ENCODE results near the gene DGCR2.
"Not testable (repeated sequence)": the region's sequence is repeated elsewhere in the genome, so short reads cannot be mapped to it uniquely, and the experiment has no call there.

The DGCR2 gene

DNA sequence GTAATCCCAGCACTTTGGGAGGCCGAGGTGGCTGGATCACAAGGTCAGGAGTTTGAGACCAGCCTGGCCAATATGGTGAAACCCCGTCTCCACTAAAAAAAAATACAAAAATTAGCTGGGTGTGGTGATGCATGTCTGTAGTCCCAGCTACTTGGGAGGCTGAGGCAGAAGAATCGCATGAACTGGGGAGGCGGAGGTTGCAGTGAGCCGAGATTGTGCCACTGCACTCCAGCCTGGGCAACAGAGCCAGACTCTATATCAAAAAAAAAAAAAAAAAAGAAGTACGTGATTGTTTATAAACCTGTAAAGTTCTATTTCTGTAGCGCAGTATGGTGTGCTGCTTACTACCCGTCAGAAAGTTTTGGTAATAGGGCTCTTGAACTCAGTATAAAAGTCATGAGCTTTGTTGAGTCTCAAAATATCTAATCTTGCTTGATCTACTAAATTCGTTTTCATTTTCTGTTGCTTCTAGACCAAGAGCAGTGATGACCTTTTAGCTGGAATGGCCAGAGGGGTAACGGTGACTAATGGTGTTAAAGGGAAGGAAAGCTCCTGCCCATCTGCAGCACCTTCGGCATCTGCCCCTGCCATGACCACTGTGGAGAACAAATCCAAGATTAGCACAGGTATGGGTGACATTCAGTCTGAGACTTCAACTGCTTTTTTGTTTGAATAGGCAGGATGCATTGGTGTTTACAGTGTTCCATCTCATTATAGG is 108.2 kb downstream of the DGCR2 start:
- not testable (repeated sequence) for H3K36me3 Mint-ChIP-seq (ENCODE audit: low read depth); H3K27ac Mint-ChIP-seq; H3K4me3 Mint-ChIP-seq; H3K9me3 Mint-ChIP-seq; H3K4me1 Mint-ChIP-seq (ENCODE audit: low read depth)
- peaks cover 13% of the 10 kb centered on the region for H3K27me3 Mint-ChIP-seq (ENCODE audit: low read depth)

DNA sequence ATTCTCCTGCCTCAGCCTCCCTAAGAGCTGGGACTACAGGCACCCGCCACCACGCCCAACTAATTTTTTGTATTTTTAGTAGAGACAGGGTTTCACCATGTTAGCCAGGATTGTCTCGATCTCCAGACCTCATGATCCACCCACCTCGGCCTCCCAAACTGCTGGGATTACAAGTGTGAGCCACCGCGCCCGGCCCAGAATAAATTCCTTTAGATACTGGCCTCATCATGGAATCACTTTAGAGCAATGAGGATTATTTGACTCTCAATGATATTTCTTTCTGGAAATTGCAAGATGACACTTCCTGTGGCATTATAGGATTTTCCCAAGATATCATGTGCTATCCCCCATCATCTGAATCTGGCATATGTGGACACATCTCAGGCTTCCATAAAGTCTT is 108.8 kb downstream of the DGCR2 start:
- H3K4me1 Mint-ChIP-seq (ENCODE audit: low read depth); H3K4me3 Mint-ChIP-seq; H3K36me3 Mint-ChIP-seq (ENCODE audit: low read depth); H3K9me3 Mint-ChIP-seq; H3K27ac Mint-ChIP-seq: not testable (repeated sequence)
- H3K27me3 Mint-ChIP-seq (ENCODE audit: low read depth), result peaks cover 13% of the 10 kb centered on the region

DNA sequence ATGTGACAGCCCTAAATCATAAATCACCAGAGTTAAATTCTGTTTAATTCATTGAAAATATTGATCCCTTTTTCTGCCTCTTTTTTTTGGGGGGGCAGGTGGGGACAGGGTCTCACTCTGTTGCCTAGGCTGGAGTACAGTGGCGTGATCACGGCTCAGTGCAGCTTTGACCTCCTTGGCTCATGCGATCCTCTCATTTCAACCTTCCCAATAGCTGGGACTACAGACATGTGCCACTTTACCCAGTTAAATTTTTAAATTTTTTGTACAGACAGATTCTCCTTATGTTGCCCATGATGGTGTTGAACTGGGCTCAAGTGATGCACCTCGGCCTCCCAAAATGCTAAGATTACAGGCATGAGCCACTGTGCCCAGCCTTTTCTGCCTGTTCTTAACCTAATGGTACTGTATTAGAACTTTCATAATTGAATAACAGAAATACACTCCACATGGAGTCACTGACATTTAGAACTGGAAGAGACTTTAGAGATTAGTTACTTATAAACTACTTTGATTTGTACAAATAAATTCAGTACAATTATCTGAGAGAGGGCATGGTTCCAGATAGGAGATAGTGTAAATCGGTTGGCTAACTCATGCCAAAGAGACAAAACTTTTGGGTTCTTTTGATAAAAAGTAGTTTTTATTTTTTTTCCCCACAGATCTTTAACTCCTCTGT is 109.8 kb downstream of the DGCR2 start:
- Mint-ChIP-seq H3K9me3 (no peaks in the 10 kb centered on the region), H3K36me3 (ENCODE audit: low read depth) (no peaks in the 10 kb centered on the region), H3K27ac (no peak overlapping the region), H3K27me3 (ENCODE audit: low read depth) (peaks cover 13% of the 10 kb centered on the region), H3K4me3 (no peak overlapping the region), H3K4me1 (ENCODE audit: low read depth) (no peaks in the 10 kb centered on the region)

DNA sequence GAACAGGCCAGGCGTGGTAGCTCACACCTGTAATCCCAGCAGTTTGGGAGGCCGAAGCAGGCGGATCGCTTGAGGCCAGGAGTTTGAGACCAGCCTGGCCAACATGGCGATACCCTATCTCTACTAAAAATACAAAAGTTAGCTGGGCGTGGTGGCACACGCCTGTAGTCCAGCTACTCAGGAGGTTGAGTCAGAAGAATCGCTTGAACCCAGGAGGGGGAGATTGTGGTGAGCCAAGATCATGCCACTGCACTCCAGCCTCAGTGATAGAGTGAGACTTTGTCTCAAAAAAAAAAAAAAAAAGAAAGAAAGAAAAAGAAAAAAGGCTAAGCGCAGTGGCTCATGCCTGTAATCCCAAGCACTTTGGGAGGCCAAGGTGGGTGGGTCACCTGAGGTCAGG is 110.6 kb downstream of the DGCR2 start:
- H3K9me3 Mint-ChIP-seq; H3K4me1 Mint-ChIP-seq (ENCODE audit: low read depth); H3K4me3 Mint-ChIP-seq; H3K36me3 Mint-ChIP-seq (ENCODE audit: low read depth); H3K27ac Mint-ChIP-seq: not testable (repeated sequence)
- peaks cover 19% of the 10 kb centered on the region for H3K27me3 Mint-ChIP-seq (ENCODE audit: low read depth)

DNA sequence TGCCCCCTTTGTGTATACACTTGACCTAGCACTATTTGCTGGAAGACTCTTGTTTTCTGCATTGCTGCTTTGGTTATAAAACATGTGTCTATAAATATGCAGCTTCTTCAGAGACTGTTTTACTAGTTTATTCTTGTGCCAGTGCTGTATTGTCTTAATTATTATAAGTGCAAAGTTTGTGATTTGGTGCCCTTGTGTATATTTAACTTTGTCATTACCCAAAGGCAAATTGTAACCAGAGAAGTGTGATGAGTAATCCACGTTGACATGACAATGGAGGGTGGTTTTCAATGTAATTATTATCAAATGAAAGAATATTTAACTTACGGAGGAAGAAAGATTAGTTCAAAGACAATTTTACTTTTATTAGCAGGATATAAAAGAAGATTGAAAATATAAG is 111.1 kb downstream of the DGCR2 start:
- Mint-ChIP-seq H3K4me1 (ENCODE audit: low read depth) (no peaks in the 10 kb centered on the region), H3K4me3 (no peak overlapping the region), H3K27me3 (ENCODE audit: low read depth) (peaks cover 19% of the 10 kb centered on the region), H3K36me3 (ENCODE audit: low read depth) (no peaks in the 10 kb centered on the region), H3K27ac (no peak overlapping the region), H3K9me3 (no peaks in the 10 kb centered on the region)

DNA sequence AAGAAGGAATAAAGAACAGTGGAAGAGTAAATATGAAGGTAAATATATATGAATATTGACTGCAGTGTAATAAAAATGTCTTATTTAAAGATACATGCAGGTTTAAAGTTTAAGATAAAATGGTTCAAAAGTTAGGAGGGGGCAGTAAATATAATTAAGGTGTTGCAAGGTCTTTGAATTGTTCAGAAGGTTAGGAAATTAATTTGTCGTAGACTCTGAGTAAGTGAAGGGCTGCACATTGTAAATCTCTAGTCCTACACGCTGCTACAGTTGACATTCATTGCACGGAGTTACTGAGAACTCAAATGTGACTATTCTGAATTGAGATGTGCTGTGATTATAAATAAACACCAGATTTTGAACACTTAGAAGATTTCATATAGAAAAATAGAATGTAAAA is 116.3 kb downstream of the DGCR2 start:
- Mint-ChIP-seq H3K36me3 (ENCODE audit: low read depth) (no peaks in the 10 kb centered on the region), H3K9me3 (no peaks in the 10 kb centered on the region), H3K4me3 (no peak overlapping the region), H3K4me1 (ENCODE audit: low read depth) (no peaks in the 10 kb centered on the region), H3K27me3 (ENCODE audit: low read depth) (peaks cover 20% of the 10 kb centered on the region), H3K27ac (no peak overlapping the region)

DNA sequence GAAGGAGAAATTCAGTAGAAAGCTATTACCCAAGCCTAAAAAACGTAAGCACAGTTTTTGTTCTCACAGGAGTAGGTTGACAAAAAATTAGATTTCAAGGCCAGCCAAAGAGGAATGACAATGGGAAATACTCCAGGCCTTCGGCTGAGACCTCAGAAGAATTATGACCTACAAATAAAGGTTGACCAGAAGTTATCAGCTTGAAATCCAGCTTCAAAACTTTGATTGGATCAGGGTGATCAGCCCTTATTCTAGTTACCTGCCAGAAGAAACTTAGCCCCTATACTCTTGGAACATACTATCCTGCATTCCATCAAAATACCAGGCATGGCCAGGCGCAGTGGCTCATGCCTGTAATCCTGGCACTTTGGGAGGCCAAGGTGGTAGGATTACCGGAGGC is 117.7 kb downstream of the DGCR2 start:
- Mint-ChIP-seq H3K36me3 (ENCODE audit: low read depth) (no peaks in the 10 kb centered on the region), H3K9me3 (no peaks in the 10 kb centered on the region), H3K27me3 (ENCODE audit: low read depth) (peaks cover 22% of the 10 kb centered on the region), H3K4me3 (no peak overlapping the region), H3K4me1 (ENCODE audit: low read depth) (no peaks in the 10 kb centered on the region), H3K27ac (no peak overlapping the region)

DNA sequence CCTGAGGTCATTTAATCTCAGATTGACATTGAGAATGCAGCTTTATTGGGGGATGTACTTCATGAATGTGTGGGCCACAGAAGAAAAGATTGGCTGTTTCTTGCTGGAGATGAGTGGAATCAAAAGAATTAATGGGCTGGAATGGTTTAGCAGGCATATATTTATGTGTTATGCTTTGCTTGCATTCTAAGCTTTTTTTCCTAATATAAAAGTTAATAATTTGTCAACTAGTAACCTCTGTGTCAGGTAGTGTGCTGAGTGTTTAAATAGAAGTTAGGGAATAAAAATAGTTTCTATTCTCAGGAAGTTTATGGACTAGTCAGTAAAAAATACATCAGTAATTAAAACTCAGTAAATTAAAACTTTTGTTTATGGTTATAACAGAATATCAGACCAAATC is 118.7 kb downstream of the DGCR2 start:
- no peak overlapping the region for H3K27ac Mint-ChIP-seq
- no peaks in the 10 kb centered on the region for H3K9me3 Mint-ChIP-seq
- H3K4me3 Mint-ChIP-seq, result no peak overlapping the region
- no peaks in the 10 kb centered on the region for H3K36me3 Mint-ChIP-seq (ENCODE audit: low read depth)
- H3K4me1 Mint-ChIP-seq (ENCODE audit: low read depth), result no peaks in the 10 kb centered on the region
- H3K27me3 Mint-ChIP-seq (ENCODE audit: low read depth), result peaks cover 28% of the 10 kb centered on the region

DNA sequence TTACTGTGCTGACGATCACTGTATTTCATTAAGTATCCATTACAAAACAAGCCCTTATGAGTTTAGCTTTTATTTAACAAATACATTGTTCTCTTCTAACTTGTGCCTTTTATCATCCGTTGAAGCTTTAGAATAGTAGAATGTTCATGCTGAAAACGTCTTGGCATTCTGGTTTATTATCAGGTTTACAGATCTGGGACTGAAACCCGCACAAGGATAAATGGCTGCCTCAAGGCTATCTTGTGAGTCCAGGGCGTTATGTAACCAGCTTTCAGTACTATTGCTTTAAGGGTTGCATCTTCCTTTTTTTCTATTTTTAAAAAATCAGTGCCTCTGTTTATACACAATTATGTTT is 119.6 kb downstream of the DGCR2 start:
- no peaks in the 10 kb centered on the region for H3K9me3 Mint-ChIP-seq
- no peaks in the 10 kb centered on the region for H3K4me1 Mint-ChIP-seq (ENCODE audit: low read depth)
- no peaks in the 10 kb centered on the region for H3K36me3 Mint-ChIP-seq (ENCODE audit: low read depth)
- no peak overlapping the region for H3K27ac Mint-ChIP-seq
- H3K4me3 Mint-ChIP-seq, result no peak overlapping the region
- peaks cover 28% of the 10 kb centered on the region for H3K27me3 Mint-ChIP-seq (ENCODE audit: low read depth)

DNA sequence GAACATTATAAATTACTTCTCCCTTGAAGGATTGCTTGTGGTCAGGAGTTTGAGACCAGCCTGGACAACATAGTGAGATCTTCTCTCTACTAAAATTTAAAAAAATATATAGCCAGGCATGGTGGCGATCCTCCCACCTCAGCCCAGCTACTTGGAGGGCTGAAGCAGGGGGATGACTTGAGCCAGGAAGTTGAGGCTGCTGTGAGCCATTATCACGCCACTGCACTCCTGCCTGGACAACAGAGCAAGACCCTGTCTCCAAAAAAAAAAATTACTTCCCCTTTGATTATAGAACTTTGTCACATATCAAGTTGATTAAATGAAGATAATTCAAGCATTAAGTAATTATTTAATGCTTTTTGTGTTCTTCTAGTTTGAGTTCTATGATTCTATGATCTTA is 121.0 kb downstream of the DGCR2 start:
- Mint-ChIP-seq H3K27ac (no peak overlapping the region), H3K9me3 (no peaks in the 10 kb centered on the region), H3K36me3 (ENCODE audit: low read depth) (no peaks in the 10 kb centered on the region), H3K4me3 (no peak overlapping the region), H3K4me1 (ENCODE audit: low read depth) (no peaks in the 10 kb centered on the region), H3K27me3 (ENCODE audit: low read depth) (peaks cover 21% of the 10 kb centered on the region)

DNA sequence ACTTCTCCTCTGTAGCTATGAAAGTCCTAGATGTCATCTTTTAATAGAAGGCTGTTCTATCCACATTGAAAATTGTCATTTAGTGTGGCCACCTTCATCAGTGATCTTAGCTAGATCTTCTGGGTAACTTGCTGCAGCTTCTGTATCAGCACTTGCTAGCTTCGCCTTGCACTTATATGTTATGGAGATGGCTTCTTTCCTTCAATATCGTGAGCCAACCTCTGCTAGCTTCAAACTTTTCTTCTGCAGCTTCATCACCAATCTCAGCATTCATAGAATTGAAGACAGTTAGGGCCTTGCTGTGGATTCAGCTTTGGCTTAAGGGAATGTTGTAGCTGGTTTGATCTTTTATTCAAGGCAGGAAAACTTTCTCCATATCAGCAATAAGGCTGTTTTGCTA is 122.1 kb downstream of the DGCR2 start:
- H3K9me3 Mint-ChIP-seq, H3K4me3 Mint-ChIP-seq: not testable (repeated sequence)
- H3K27me3 Mint-ChIP-seq (ENCODE audit: low read depth), result peaks cover 16% of the 10 kb centered on the region

DNA sequence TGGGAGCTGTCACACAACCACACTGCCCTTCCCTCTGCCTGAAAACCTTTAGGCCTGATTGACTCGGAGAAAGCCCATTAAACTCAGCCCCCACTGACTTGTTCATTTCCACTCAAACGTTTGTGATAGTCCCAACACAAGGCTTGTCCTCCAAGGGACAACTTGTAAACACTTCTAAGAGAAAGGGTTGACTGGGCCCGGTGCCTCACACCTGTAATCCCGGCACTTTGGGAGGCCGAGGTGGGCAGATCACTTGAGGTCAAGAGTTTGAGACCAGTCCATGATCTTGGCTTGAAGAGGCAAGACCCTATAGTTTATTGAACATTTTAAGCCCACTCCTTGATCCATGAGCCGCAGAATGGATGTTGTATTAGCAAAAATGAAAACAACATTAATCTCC is 122.8 kb downstream of the DGCR2 start:
- Mint-ChIP-seq H3K4me3 (no peak overlapping the region), H3K27ac (no peak overlapping the region), H3K4me1 (ENCODE audit: low read depth) (no peaks in the 10 kb centered on the region), H3K27me3 (ENCODE audit: low read depth) (peaks cover 13% of the 10 kb centered on the region), H3K9me3 (no peaks in the 10 kb centered on the region), H3K36me3 (ENCODE audit: low read depth) (no peaks in the 10 kb centered on the region)

More for the DNA sequence above, 122.1 kb downstream of the DGCR2 start:
- not testable (repeated sequence) for H3K36me3 Mint-ChIP-seq (ENCODE audit: low read depth); H3K4me1 Mint-ChIP-seq (ENCODE audit: low read depth); H3K27ac Mint-ChIP-seq

DNA sequence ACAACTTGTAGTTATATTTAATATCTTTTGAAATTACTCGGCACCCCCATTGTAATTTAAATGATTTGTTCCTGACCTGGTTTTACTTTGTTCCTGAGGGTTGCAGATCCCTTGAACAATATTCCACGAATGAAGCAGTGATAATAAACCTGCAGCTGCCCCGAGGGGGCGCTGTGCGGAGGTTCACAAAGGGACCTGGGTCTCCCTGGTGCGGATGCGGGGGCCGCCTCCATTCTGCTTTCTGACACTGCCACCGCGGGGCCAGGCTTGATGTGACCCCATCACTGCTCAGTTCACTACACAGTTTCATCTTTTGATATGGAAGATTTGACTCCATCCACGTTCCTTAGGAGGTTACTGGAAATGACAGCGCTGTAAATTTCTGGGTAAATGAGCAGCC is 123.2 kb downstream of the DGCR2 start:
- Mint-ChIP-seq H3K36me3 (ENCODE audit: low read depth) (no peaks in the 10 kb centered on the region), H3K4me3 (no peak overlapping the region), H3K9me3 (no peaks in the 10 kb centered on the region), H3K27me3 (ENCODE audit: low read depth) (peaks cover 10% of the 10 kb centered on the region), H3K4me1 (ENCODE audit: low read depth) (no peaks in the 10 kb centered on the region), H3K27ac (no peak overlapping the region)

DNA sequence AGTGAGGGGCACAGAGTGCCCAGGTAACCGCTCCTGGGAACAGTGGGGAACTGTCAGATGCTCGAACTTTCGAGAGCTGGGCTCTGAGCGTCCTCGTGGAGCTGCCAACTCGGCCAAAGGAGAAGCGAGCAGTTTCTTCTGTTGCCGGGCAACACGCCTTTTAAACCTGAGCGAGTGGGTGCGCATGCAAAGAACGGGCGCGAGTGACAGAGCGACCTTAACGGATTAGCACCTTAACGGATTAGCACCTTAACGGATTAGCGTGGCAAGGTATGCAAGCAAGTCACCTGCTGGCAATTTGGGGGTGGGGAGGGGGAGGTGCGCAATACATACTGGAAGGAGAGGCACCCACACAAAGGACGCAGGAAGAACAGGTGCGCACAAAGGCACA is 124.3 kb downstream of the DGCR2 start:
- Mint-ChIP-seq H3K27me3 (ENCODE audit: low read depth) (peaks cover 8% of the 10 kb centered on the region), H3K27ac (no peak overlapping the region), H3K4me3 (no peak overlapping the region), H3K36me3 (ENCODE audit: low read depth) (no peaks in the 10 kb centered on the region), H3K4me1 (ENCODE audit: low read depth) (no peaks in the 10 kb centered on the region), H3K9me3 (no peaks in the 10 kb centered on the region)

DNA sequence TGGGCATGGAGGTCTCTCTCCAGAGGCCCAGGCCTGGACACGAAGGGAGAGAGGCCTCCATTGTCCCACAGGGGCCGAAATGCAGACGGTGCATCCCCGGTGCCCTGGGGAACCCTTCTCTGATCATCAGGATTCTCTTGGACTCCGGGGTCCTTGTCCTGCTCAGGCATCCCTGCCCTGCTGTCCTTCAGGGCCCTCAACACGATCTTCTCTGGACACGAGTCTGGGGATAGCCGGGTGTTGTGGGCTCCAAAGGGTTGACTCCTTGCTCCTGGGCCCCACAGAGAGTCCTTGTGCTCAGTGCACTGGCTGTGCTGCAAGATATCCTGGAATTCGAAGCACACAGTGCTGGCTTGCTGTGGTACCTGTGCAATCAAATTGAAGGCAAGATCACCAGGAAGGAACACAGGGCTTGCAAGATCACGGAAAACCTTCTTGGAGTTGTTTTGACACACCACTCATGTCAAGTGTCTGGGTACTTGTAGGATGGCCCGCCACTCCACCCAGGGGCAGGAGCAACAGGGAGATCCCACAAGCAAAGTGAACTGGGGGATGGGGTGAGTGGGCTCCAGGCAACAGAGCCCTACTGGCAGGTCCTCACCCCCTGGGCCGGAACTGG is 124.8 kb downstream of the DGCR2 start:
- no peaks in the 10 kb centered on the region for H3K9me3 Mint-ChIP-seq
- no peaks in the 10 kb centered on the region for H3K36me3 Mint-ChIP-seq (ENCODE audit: low read depth)
- H3K4me1 Mint-ChIP-seq (ENCODE audit: low read depth), result no peaks in the 10 kb centered on the region
- no peak overlapping the region for H3K27ac Mint-ChIP-seq
- peaks cover 8% of the 10 kb centered on the region for H3K27me3 Mint-ChIP-seq (ENCODE audit: low read depth)
- no peak overlapping the region for H3K4me3 Mint-ChIP-seq
